K562 (cell line): ENCODE results near the gene LAMB2. TPM values are rescaled to one million over a fixed set of nuclear protein-coding genes. Genes with fewer than 3 reads are reported as not detected.

ENCODE experiments used
- ATAC-seq: fragments of 200-7000 bp; cut with Tn5 transposase; 3 replicates; pipeline ENCODE4 v1.9.1; 2020; ENCODE audit warnings: moderate library complexity
- BruUV-seq: library from RNA; stranded (reverse); fragments of 400-500 nt; replicated peaks from 2 replicates; lab custom pipeline; 2021; lab: Mats Ljungman, UMichigan
- CTCF ChIA-PET: fragments of 300-600 bp; formaldehyde crosslinking; extraction: SDS; loops from one replicate; lab custom pipeline; 2021; ENCODE audit warnings: low intra/inter-chr PET ratio; lab: Yijun Ruan, JAX
- POLR2A ChIA-PET: fragments of 300-600, 350-650 bp; sonication (Branson Sonifier 250); formaldehyde crosslinking; extraction: SDS; loops from one replicate; lab custom pipeline; 2021; ENCODE audit warnings: antibody characterized with exemption, inconsistent platforms; lab: Yijun Ruan, JAX
- DNase-seq, 4 experiments: peaks; one replicate each; pipeline versions ENCODE4 v3.0.0 to v3.0.0-alpha.2; 2011 to 2018; ENCODE audit warnings: low spot score in 3 of 4, mixed read lengths in 3 of 4; ENCODE audit errors: extremely low read depth in 1 of 4
- FAIRE-seq: peaks from 2 replicates; lab custom pipeline; 2011; peaks lifted over from hg19 to GRCh38; lab: Jason Lieb, UNC
- H2AFZ ChIP-seq: 2 replicates; pipeline ENCODE4 v1.6.0; 2011; ENCODE audit warnings: low read depth, low read length, control low read depth, inconsistent platforms
- H3K27ac ChIP-seq: fragments of 200-600 bp; 3 replicates; pipeline ENCODE4 v1.8.0; 2011; ENCODE audit warnings: low read depth, mild to moderate bottlenecking, control low read depth, inconsistent platforms, low read length, moderate library complexity, mixed read lengths; ENCODE audit errors: extremely low read depth
- H3K27me3 ChIP-seq, 2 experiments: fragments of 300-600 bp in 1 of 2; 2 replicates in 1 of 2; 3 replicates in 1 of 2; pipeline versions ENCODE4 v1.6.0 to v1.8.0; 2011; ENCODE audit warnings: inconsistent platforms in 2 of 2, low read length in 2 of 2, mild to moderate bottlenecking in 1 of 2, mixed read lengths in 1 of 2, moderate library complexity in 1 of 2; ENCODE audit not compliant: control insufficient read depth in 2 of 2, insufficient read depth in 2 of 2
- H3K36me3 ChIP-seq: fragments of 300-600 bp; 3 replicates; pipeline ENCODE4 v1.8.0; 2011; ENCODE audit warnings: mild to moderate bottlenecking, low read length, inconsistent platforms; ENCODE audit not compliant: control insufficient read depth, insufficient read depth
- H3K4me1 ChIP-seq, 2 experiments: fragments of 200-600 bp in 1 of 2; replicated peaks in 1 of 2; 2 replicates in 1 of 2; 3 replicates in 1 of 2; pipeline versions ENCODE4 v1.5.1 to v1.8.0; 2011; ENCODE audit warnings: inconsistent platforms in 2 of 2, low read length in 2 of 2, mild to moderate bottlenecking in 1 of 2, mixed read lengths in 1 of 2, moderate library complexity in 1 of 2; ENCODE audit not compliant: control insufficient read depth in 2 of 2, insufficient read depth in 2 of 2
- H3K4me2 ChIP-seq: 2 replicates; pipeline ENCODE4 v1.6.1; 2011; ENCODE audit warnings: low read length, control low read depth, inconsistent platforms, mixed read lengths; ENCODE audit not compliant: insufficient read depth
- H3K4me3 ChIP-seq: fragments of 200-600 bp; sonication (generic), shearing (Covaris generic); 2 replicates; pipeline ENCODE4 v1.5.1; 2016; ENCODE audit warnings: control low read depth, inconsistent platforms
- H3K79me2 ChIP-seq: fragments of 200-600 bp; 3 replicates; pipeline ENCODE4 v1.8.0; 2011; ENCODE audit warnings: low read length, inconsistent platforms; ENCODE audit not compliant: control insufficient read depth, insufficient read depth
- H3K9ac ChIP-seq, 2 experiments: 2 replicates each; pipeline versions ENCODE4 v1.6.0 to v1.6.1; 2011; ENCODE audit warnings: low read depth in 2 of 2, low read length in 2 of 2, control low read depth in 1 of 2, inconsistent platforms in 1 of 2, mild to moderate bottlenecking in 1 of 2, mixed read lengths in 1 of 2; ENCODE audit not compliant: insufficient read depth in 1 of 2
- H3K9me1 ChIP-seq: one replicate; pipeline ENCODE4 v1.6.0; 2011; ENCODE audit warnings: inconsistent platforms, mild to moderate bottlenecking, low read length, moderate library complexity; ENCODE audit not compliant: control insufficient read depth, insufficient read depth
- H3K9me3 ChIP-seq: replicated peaks from 2 replicates; pipeline ENCODE4 v1.5.1; 2011; ENCODE audit warnings: low read depth, low read length, inconsistent platforms; ENCODE audit not compliant: control insufficient read depth, insufficient read depth
- H4K20me1 ChIP-seq: replicated peaks from 2 replicates; pipeline ENCODE4 v1.6.1; 2011; ENCODE audit warnings: low read length, inconsistent platforms, mixed read lengths; ENCODE audit not compliant: control insufficient read depth, insufficient read depth
- CHAMP1 ChIP-seq: fragments of 450-650 bp; IDR thresholded peaks from 2 replicates; pipeline ENCODE4 v1.6.1; 2016; ENCODE audit warnings: mild to moderate bottlenecking
- HCFC1 ChIP-seq: IDR thresholded peaks from 2 replicates; pipeline ENCODE4 v1.6.1; 2012; ENCODE audit warnings: low read depth, low read length, improper control_type of control experiment
- HINFP ChIP-seq: fragments of 450-650 bp; conservative IDR thresholded peaks from 2 replicates; pipeline ENCODE4 v1.6.1; 2016; ENCODE audit warnings: missing genetic modification characterization, low read depth, mild to moderate bottlenecking, control low read depth, missing compliant biosample characterization
- NKRF ChIP-seq: fragments of 450-650 bp; IDR thresholded peaks from 2 replicates; pipeline ENCODE4 v1.6.1; 2016; ENCODE audit warnings: borderline replicate concordance
- PCBP2 ChIP-seq: fragments of 200-400 bp; formaldehyde crosslinking; IDR thresholded peaks from 2 replicates; pipeline ENCODE4 v1.6.1; 2018; ENCODE audit warnings: low read length, low read depth, mild to moderate bottlenecking, moderate library complexity; ENCODE audit not compliant: poor library complexity, severe bottlenecking
- RBBP5 ChIP-seq: fragments of 200-600 bp; sonication (generic); IDR thresholded peaks from 2 replicates; pipeline ENCODE4 v1.6.1; 2012; ENCODE audit warnings: borderline replicate concordance, mild to moderate bottlenecking, low read length, control low read depth, inconsistent platforms; ENCODE audit not compliant: insufficient read depth, poor library complexity, severe bottlenecking
- RBFOX2 ChIP-seq: fragments of 200-400 bp; formaldehyde crosslinking; IDR thresholded peaks from 2 replicates; pipeline ENCODE4 v1.6.1; 2017; ENCODE audit warnings: low read depth, mild to moderate bottlenecking, low read length, moderate library complexity
- SNRNP70 ChIP-seq: fragments of 200-400 bp; formaldehyde crosslinking; optimal IDR thresholded peaks from 2 replicates; pipeline ENCODE3; 2017; ENCODE audit warnings: low read depth, low read length
- ZBTB49 ChIP-seq: sonication (generic); formaldehyde crosslinking; IDR thresholded peaks from 2 replicates; pipeline ENCODE4 v1.8.0; 2022; ENCODE audit warnings: missing genetic modification reagents, mild to moderate bottlenecking, borderline replicate concordance
- WGBS: fragments of 100-300 bp; shearing (Covaris generic); methylation state at CpG from one replicate; pipeline ENCODE4 v1.1.6; 2016; ENCODE audit warnings: low coverage, mixed read lengths; ENCODE audit not compliant: insufficient coverage; ENCODE audit errors: missing lambda C conversion rate; 5-methylcytosine and 5-hydroxymethylcytosine counted together
- in situ Hi-C: fragments of 300-500 bp; cut with MboI; formaldehyde crosslinking; loops from 4 replicates; pipeline ENCODE4 v1.15.0; 2018; ENCODE audit warnings: inconsistent platforms, mixed read lengths
- intact Hi-C: fragments of 100-400 bp; cut with micrococcal nuclease; formaldehyde crosslinking; loops from 2 replicates; pipeline ENCODE4 v1.14.2; 2022
- polyA plus RNA-seq, 8 experiments: library from polyadenylated mRNA; depleted of rRNA in 4 of 8; stranded (reverse) in 5 of 8; unstranded in 3 of 8; fragments of >200 nt; fragmentation: Nextera tagmentation in 2 of 8; fragmentation: Illumina TruSeq in 1 of 8; extraction: Ambion mirVana in 2 of 8; extraction: Trizol in 1 of 8; gene quantifications; 2 replicates each; pipeline versions ENCODE4 v1.2.1 to v1.2.3, GENCODE V29; 2011 to 2014; ENCODE audit warnings: inconsistent platforms in 1 of 8, missing spikeins in 1 of 8
- total RNA-seq, 7 experiments: library from RNA; depleted of rRNA in 6 of 7; stranded (reverse); fragments of >200 nt in 6 of 7; fragmentation: Illumina TruSeq in 2 of 7; extraction: Trizol in 2 of 7; gene quantifications; 2 replicates each; pipeline versions ENCODE4 v1.2.1 to v1.2.3, GENCODE V29; 2011 to 2021; ENCODE audit warnings: low replicate concordance in 1 of 7

The LAMB2 gene
- total and polyA plus RNA-seq, 9 of the 15 experiments (the other 6 are each of a cell fraction or from before 2014, with no cell fraction given) = 1.4 to 26.0 (median 16.2) TPM

GRCh38 chr3:49104052-49104426, 28.8 kb downstream of the LAMB2 start (continued):
- TF ChIP-seq ZBTB49 (no peak), CHAMP1 (no peak)

GRCh38 chr3:49100046-49100615, 32.7 kb downstream of the LAMB2 start:
- no TSS peak for BruUV-seq
- H3K4me3 ChIP-seq = no peak overlapping the region
- peaks cover 26% of the 10 kb centered on the region for H3K79me2 ChIP-seq
- H3K9me1 ChIP-seq = peaks cover 6% of the 10 kb centered on the region
- WGBS = 95% methylated on average over 11 of the region's 11 CpGs
- H3K9ac ChIP-seq = no peak overlapping the region
- in situ Hi-C loops (no loop called here), intact Hi-C loops (no loop called here)
- no peak overlapping the region for H2AFZ ChIP-seq
- ATAC-seq (no peak), DNase-seq (no peak), FAIRE-seq (no peak)
- H3K4me1 ChIP-seq = peaks cover 19 to 33% of the 10 kb centered on the region in 2 experiments; a peak in 4 of 5 replicates
- H3K4me2 ChIP-seq = no peak overlapping the region
- H4K20me1 ChIP-seq = peaks cover 11% of the 10 kb centered on the region; the same call in 1 of the 2 replicates
- H3K9me3 ChIP-seq = no peaks in the 10 kb centered on the region
- H3K36me3 ChIP-seq = peaks cover 70% of the 10 kb centered on the region
- H3K27ac ChIP-seq = no peak overlapping the region
- POLR2A ChIA-PET = interaction anchor here (0.5 kb wide), 1 partner anchor 326 kb away, joined by 3 read pairs; no protein-coding TSS in a partner anchor
- CTCF ChIA-PET = no interaction called here
- H3K27me3 ChIP-seq = no peaks in the 10 kb centered on the region
- no peak for TF ChIP-seq HINFP (tag)
- peak; percentile 30; the same call in 1 of the 2 replicates for TF ChIP-seq RBFOX2
- TF ChIP-seq RBBP5 = no peak
- no peak for TF ChIP-seq HCFC1
- TF ChIP-seq PCBP2 = no peak
- no peak for TF ChIP-seq SNRNP70
- TF ChIP-seq NKRF = no peak
